GM21529 (cell line): ENCODE data around the gene CACNA1A.

Experiments used
- ATAC-seq: cut with Tn5 transposase; IDR thresholded peaks from one replicate; pipeline ENCODE4 v1.9.1; 2021; ENCODE audit not compliant: unreplicated experiment

Gene CACNA1A

GRCh38 chr19:13493516-13494310 is 12.6 kb downstream of the CACNA1A start:
- no peak for ATAC-seq

- no peak for ATAC-seq
Observed at GRCh38 chr19:13492128-13492527, 14.2 kb downstream of the CACNA1A start.

- no peak for ATAC-seq
Observed at GRCh38 chr19:13487985-13488384, 18.3 kb downstream of the CACNA1A start.

- ATAC-seq: no peak
Observed at GRCh38 chr19:13484166-13484565, 22.1 kb downstream of the CACNA1A start.

- no peak for ATAC-seq
Observed at GRCh38 chr19:13483215-13483614, 23.1 kb downstream of the CACNA1A start.

GRCh38 chr19:13478576-13478975 is 27.7 kb downstream of the CACNA1A start:
- no peak for ATAC-seq

GRCh38 chr19:13476071-13476470 is 30.2 kb downstream of the CACNA1A start:
- ATAC-seq: no peak

GRCh38 chr19:13475044-13475443 is 31.2 kb downstream of the CACNA1A start:
- ATAC-seq: no peak

- ATAC-seq: no peak
Observed at GRCh38 chr19:13466697-13467096, 39.6 kb downstream of the CACNA1A start.

GRCh38 chr19:13463296-13463695 is 43.0 kb downstream of the CACNA1A start:
- no peak for ATAC-seq

- no peak for ATAC-seq
Observed at GRCh38 chr19:13461536-13461935, 44.7 kb downstream of the CACNA1A start.

- no peak for ATAC-seq
Observed at GRCh38 chr19:13460045-13460444, 46.2 kb downstream of the CACNA1A start.

GRCh38 chr19:13459351-13459750 is 46.9 kb downstream of the CACNA1A start:
- no peak for ATAC-seq

- ATAC-seq: no peak
Observed at GRCh38 chr19:13451434-13451995, 54.8 kb downstream of the CACNA1A start.

GRCh38 chr19:13447978-13448377 is 58.3 kb downstream of the CACNA1A start:
- ATAC-seq: no peak

- no peak for ATAC-seq
Observed at GRCh38 chr19:13441810-13442512, 64.3 kb downstream of the CACNA1A start.

- no peak for ATAC-seq
Observed at GRCh38 chr19:13437919-13438618, 68.2 kb downstream of the CACNA1A start.

GRCh38 chr19:13436352-13436751 is 69.9 kb downstream of the CACNA1A start:
- ATAC-seq: no peak

- no peak for ATAC-seq
Observed at GRCh38 chr19:13430790-13431582, 75.3 kb downstream of the CACNA1A start.

GRCh38 chr19:13429563-13429962 is 76.7 kb downstream of the CACNA1A start:
- ATAC-seq: no peak

GRCh38 chr19:13428352-13428751 is 77.9 kb downstream of the CACNA1A start:
- no peak for ATAC-seq
